ENCODE results near the gene SKA3. TPM values are rescaled to one million over a fixed set of nuclear protein-coding genes. Genes with fewer than 3 reads are reported as not detected.

The SKA3 gene
- polyA plus RNA-seq, 4 donors: 11.8 to 15.1 (median 12.8) TPM

- DNase-seq (ENCODE audit: low read depth in 4 of 4, low spot score in 2 of 4): no peak
These were observed 59.1 kb downstream of the SKA3 start for GRCh38 chr13:21117104-21117809.

- no peak for DNase-seq (ENCODE audit: low read depth in 4 of 4, low spot score in 2 of 4)
These were observed 60.2 kb downstream of the SKA3 start for GRCh38 chr13:21116141-21116540.

- no peak for DNase-seq (ENCODE audit: low read depth in 4 of 4, low spot score in 2 of 4)
These were observed 61.1 kb downstream of the SKA3 start for GRCh38 chr13:21115231-21115630.

- no peak for DNase-seq (ENCODE audit: low read depth in 4 of 4, low spot score in 2 of 4)
These were observed 64.8 kb downstream of the SKA3 start for GRCh38 chr13:21111546-21111945.

- no peak for DNase-seq (ENCODE audit: low read depth in 4 of 4, low spot score in 2 of 4)
These were observed 67.2 kb downstream of the SKA3 start for GRCh38 chr13:21109168-21109567.

- no peak for DNase-seq (ENCODE audit: low read depth in 4 of 4, low spot score in 2 of 4)
These were observed 70.3 kb downstream of the SKA3 start for GRCh38 chr13:21106089-21106488.

GRCh38 chr13:21104199-21105019 lies 71.9 kb downstream of the SKA3 start:
- no peak for DNase-seq (ENCODE audit: low read depth in 4 of 4, low spot score in 2 of 4)

Other genes starting within 250 kb of the SKA3 start
- 10 to 100 TPM; 23.6 to 28.3 (median 25.9) TPM for gene LATS2, start 115.0 kb downstream of the SKA3 start, polyA plus RNA-seq (ENCODE audit: insufficient read length in 4 of 4)
- gene SAP18, start 36.4 kb downstream of the SKA3 start, polyA plus RNA-seq (ENCODE audit: insufficient read length in 4 of 4): 100 to 1,000 TPM; 220 to 270 (median 240) TPM
- gene MRPL57, start 106 bp upstream of the SKA3 start, polyA plus RNA-seq (ENCODE audit: insufficient read length in 4 of 4): 10 to 100 TPM; 21.7 to 29.7 (median 24.2) TPM

Measured in left renal cortex interstitium (tissue), 4 donors.